ENCODE results near the gene MACROD2.

DNA sequence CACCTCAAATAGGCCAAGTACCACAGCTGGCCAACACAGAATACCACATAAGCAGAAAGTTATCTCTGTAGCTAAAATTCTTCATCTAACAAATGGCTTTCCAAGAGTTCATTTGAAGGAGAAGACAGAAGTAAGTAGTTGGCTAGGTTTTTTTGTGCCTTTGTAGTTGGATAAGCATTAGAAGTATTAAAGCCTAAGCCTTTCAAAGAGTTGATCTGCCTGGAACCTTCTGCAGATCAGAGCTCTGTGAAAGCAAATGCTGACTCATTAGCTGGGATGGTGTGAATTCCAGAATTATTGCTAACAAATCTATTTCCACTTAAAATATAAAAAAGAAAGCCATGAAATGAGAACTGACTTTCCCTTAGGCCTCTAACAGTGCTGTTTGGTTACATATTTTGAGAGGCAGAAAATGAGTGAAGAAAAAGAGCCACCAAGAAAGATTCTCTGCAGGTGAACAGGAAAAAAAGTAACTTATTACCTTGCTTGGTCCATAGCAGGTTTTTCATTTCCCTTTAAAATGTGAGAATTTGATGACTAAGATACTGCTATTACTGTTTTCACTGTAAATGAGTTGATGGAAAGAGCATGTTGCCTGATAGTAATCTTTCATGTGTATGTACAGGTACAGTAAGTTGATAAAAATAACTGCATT lies 1105.3 kb downstream of the MACROD2 start:
- TF ChIP-seq CTCF (IDR thresholded peaks at IDR 0.05; ENCODE audit: insufficient read depth, low read length, poor library complexity, severe bottlenecking) (no peak), EZH2phosphoT487 (conservative IDR thresholded peaks at IDR 0.05; ENCODE audit: low read length) (no peak)
